HG03045 (cell line): ENCODE data around the gene MMP24.
"Not testable (repeated sequence)": the region's sequence is repeated elsewhere in the genome, so short reads cannot be mapped to it uniquely, and the experiment has no call there.

Experiments used
- ATAC-seq: cut with Tn5 transposase; IDR thresholded peaks from one replicate; pipeline ENCODE4 v1.9.1; 2021; ENCODE audit warnings: mild to moderate bottlenecking, moderate library complexity; ENCODE audit not compliant: unreplicated experiment

Gene MMP24

GRCh38 chr20:35226126-35226883, at the start of gene MMP24:
MMP24 (plus strand) TSS chr20:35226690; CDS start chr20:35226739, 49 bp downstream.
- ATAC-seq, result no peak

- ATAC-seq, result no peak
These were observed 46.9 kb upstream of the MMP24 start for GRCh38 chr20:35179292-35180212.

GRCh38 chr20:35180266-35180665, 46.2 kb upstream of the MMP24 start:
- ATAC-seq, result no peak

- no peak for ATAC-seq
These were observed 44.8 kb upstream of the MMP24 start for GRCh38 chr20:35181731-35182130.

- ATAC-seq, result not testable (repeated sequence)
These were observed 39.7 kb upstream of the MMP24 start for GRCh38 chr20:35186691-35187289.

GRCh38 chr20:35187584-35188190, 38.8 kb upstream of the MMP24 start:
- ATAC-seq, result no peak

GRCh38 chr20:35189223-35189622, 37.3 kb upstream of the MMP24 start:
- ATAC-seq, result not testable (repeated sequence)

GRCh38 chr20:35190556-35190955, 35.9 kb upstream of the MMP24 start:
- no peak for ATAC-seq

- no peak for ATAC-seq
These were observed 34.9 kb upstream of the MMP24 start for GRCh38 chr20:35191419-35192117.

GRCh38 chr20:35192118-35192872, 34.2 kb upstream of the MMP24 start:
- ATAC-seq, result no peak

- not testable (repeated sequence) for ATAC-seq
These were observed 33.3 kb upstream of the MMP24 start for GRCh38 chr20:35193031-35193791.

GRCh38 chr20:35196313-35196712, 30.2 kb upstream of the MMP24 start:
- ATAC-seq, result no peak

- no peak for ATAC-seq
These were observed 26.8 kb upstream of the MMP24 start for GRCh38 chr20:35199740-35200139.

- no peak for ATAC-seq
These were observed 26.2 kb upstream of the MMP24 start for GRCh38 chr20:35200267-35200666.

- ATAC-seq, result not testable (repeated sequence)
These were observed 25.0 kb upstream of the MMP24 start for GRCh38 chr20:35201467-35201866.

GRCh38 chr20:35206802-35207201, 19.7 kb upstream of the MMP24 start:
- no peak for ATAC-seq

- no peak for ATAC-seq
These were observed 18.4 kb upstream of the MMP24 start for GRCh38 chr20:35207950-35208611.
